HG02571 (cell line): ENCODE data around the gene RABIF.

ENCODE experiments used
- ATAC-seq: cut with Tn5 transposase; IDR thresholded peaks from one replicate; pipeline ENCODE4 v1.9.1; 2021; ENCODE audit warnings: mild to moderate bottlenecking, moderate library complexity; ENCODE audit not compliant: unreplicated experiment

RABIF gene

DNA sequence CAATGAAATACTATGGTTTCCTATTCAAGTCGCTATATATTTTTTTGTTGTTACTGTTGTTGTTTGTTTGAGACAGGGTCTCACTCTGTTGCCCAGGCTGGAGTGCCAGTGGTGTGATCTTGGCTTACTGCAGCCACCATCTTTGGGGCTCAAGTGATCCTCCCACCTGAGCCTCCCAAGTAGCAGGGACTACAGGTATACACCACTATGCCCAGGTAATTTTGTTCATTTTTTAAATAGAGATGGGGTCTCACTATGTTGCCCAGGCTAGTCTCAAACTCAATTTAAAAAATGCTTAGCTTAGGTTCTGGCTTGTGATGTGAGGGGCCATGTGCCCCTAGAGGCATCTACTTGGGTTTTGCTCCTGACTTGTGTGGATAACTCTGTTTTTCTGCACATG is 9.8 kb downstream of the RABIF start:
- ATAC-seq, result no peak

DNA sequence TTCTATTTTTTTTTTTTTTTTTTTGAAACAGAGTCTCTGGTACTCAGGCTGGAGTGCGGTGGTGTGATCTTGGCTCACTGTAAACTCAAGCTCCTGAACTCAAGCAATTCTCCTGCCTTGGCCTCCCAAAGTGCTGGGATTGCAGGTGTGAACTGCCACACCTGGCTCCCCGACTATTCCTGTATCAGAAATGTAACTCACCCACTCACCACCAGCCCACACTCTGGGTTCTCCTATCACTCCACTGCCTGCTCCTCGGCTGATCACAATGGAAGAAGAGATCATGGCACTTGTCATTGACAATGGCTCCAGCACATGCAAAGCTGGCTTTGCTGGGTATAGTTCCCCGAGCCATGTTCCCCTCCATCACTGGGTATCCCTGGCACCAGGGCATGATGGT is 15.9 kb downstream of the RABIF start:
- no peak for ATAC-seq

DNA sequence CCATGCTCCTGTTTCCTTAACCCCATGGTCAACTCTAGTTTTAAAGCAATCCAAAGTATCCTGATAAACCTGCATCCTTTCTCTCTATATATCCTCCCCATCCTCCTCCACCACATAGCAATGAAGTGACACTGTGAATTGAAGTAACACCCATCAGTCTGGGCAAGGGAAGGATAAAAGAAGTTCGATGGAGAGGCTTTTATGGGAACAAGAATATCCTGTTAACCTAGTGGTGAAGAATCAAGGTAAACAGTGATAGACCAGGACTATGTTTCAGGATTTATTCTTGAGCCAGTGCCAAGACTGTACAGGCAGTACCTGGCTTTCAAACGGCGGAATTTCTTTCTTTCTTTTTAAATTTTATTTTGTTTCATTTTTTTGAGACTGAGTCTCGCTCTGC is 17.6 kb downstream of the RABIF start:
- ATAC-seq, result no peak

DNA sequence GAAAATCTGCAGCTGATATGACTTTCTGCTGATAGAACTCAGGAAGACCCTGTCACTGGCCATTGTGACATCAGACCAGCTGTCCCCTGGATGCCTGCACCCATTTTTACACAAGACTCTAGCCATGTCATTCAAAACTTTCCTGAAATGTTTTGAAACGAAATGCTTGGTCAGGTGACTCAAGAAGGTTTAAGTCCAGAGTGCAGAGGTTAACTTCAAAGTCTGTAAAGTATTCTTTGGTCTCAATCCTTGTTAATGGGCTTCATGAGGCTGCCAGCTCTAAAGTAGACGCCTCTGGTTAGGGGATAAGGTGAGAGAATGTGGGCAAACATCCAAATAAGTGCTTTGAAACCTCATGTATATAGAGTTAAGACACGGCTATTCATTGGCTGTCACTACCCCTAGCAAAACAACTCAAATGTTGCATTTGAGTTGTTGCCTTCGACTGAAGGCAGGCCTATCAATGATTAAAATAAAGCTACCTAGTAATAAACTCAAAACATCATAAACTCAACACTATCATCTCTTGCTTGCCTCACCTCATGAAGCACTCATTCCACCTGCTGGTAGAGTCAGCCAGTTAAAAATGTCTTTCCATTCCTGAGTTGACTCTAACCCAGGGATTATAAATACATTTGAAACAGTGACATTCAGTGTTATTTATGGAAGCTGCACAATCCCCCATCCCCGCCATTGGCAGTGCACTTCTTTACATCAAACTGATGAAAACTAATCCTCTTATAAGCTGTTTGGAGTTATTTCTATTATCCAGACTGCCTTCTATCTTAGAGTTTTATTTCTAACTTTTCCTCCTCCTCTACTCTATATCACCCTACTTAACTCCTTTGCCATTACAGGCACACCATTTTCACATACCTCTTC is 26.0 kb downstream of the RABIF start:
- ATAC-seq, result no peak

DNA sequence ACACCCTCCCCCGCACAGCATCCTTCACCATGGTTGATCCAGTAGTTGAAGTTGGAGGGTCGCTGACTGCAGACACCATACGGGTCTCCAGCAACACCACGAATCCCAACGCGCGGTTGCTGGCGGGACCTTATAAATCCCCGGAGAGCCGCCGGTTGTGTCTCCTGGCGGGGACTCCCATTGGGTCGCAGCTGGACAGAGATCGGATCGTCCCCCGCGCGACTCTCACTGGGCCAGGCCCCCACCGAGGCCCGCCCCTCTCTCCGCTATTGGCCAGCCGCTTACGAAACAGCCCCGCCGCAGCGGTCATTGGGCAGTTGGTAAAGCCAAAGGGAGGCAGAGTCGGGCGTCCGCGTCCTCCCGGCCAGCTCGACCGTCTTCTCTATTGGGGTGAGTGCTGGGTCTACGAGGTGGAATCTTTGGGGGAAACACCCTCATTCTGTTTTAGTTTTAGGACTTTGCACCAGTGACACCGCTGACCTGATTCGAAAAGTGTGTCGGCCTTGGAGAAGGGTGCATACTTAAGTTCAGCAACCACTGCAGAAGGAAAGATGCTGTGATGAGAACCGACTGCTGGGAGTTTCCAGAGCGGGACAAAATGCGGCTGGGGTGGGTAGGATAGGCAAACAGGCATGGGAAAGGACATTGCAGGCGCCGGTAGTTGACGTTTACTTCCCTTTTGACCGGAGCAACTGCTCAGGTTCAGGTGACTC is 27.4 kb downstream of the RABIF start:
- ATAC-seq, result peak; percentile 88

DNA sequence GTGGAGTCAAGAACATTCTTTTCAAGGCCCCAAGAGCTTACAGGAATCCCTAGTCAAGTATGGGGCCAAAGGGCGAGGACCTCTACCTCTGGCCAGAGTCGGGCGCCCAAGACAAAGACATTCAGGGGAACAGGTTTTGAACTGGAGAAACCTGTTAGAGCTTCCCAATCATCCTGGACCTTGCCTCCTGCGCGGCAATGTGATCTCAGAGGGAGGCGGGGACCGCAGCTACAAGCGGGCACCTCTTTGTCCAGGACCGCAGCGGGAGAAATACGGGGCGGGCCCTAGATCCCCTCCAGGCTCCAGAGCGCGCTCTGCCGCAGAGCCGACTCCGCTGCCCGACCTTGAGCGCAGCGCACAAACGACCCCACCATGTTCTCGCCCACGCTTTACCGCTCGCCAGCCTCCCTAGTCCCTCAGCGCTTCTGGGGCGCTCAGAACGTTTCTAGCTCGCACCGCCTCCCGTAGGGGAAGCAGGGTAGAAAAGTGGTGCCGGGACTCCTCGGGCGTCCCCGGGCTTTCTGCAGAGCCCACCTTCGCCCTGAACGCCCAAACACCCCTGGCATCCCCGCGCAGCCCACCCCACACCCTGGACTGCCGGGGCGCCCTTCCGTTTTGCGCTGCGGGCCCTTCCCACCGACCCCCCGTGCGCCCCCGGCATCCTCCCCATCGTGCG is 28.1 kb downstream of the RABIF start:
- peak; percentile 45 for ATAC-seq

DNA sequence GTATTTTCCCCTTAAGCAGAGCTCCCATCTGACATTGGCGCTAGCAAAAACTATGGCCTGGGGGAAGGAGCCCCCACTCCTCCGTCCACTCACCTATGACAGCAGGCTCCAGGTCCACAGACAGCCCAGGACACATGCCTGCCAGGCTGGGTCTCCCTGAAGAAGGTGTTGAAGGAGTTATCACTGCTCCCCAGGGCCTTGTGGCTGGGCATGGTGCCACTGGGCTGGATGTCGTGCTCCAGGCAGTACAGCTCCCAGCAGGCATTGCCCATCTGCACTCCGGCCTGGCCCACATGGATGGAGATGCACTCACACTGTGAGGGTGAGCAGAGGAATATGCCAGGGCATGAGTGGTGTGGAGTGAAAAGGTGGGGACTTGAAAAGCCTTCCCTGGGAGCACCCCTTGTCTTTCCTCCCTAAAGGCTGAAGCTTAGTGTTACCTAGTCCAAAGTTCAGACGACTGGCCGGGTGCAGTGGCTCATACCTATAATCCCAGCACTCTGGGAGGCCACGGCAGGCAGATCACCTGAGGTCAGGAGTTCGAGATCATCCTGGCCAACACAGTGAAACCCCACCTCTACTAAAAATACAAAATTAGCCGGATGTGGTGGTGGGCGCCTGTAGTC is 30.0 kb downstream of the RABIF start:
- ATAC-seq, result no peak

DNA sequence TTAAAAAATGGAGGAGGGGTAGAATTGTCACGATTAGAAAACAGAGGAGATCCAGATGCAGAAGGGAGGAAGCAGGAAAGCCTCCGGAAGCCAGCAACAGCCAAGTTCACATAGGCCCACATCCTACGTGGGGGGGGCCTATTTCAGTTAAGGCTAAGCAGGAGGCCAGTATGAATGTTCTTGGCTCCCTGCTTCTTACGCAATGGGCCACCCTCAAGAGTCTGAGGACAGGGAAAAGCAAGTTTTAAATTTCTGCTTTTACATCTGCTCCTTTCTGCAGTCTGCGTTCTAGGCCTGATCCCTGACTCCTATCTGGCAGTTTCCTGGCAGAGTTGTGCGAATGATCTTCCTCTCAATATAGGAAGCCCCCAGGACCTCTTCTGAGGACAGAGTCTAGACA is 30.6 kb downstream of the RABIF start:
- no peak for ATAC-seq

DNA sequence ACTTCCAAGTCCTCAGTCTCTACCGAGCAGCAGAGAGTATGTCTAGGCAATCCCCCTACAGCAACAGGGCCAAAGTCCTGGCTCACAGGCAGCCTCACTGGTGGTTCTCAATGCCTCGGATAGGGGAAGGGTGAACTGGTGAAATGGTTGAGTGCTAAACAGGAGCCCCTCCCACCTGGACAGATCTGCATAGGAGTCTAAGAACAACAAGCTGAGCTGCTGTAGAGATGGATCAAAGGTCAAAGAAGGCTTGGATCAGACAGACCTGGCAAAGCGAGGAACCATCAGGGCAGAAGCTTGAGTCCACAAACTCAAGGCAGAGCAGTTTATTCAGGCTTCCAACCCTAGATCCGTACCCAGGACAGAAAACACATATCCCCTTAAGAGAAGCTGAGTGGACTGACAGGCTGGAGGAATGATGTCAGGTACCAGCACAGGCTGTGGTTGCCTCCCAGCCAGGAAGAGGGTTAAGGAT is 31.8 kb downstream of the RABIF start:
- no peak for ATAC-seq

DNA sequence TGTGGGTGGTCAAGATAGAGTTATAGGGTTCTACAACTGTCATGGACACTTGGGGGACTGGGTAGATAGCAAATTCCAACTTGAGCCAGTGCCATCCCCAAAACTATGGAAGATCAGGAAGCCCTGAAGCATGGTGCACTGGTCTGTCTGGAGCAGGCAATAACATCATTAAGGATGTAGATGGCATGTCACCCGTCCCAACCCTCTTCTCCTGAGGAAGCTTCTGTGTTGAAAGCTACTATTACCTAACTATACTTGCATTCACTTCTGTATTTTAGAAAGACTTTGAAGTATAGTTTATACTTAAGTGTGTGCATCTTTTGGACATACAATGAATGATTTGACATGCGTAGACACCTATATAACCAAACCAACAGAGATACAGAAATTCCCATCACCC is 32.9 kb downstream of the RABIF start:
- no peak for ATAC-seq

DNA sequence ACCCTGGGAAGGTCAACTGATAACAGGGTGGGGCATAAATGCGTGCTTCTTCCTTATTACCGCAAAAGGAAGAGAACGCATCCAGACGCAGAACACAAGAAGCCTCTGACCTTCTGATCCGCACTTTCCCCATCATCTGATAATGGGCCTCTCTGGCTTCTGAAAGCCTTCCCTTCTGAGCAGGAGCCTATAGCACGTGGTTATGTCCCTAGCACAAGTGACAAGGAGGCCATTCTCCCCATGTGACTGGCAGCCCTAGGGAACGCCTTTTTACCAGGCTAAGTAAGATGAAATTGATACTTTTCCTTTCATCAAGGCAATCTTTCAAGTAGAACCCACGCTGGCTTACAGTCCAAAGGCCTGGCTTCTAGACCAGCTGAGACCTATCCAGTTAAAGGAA is 34.2 kb downstream of the RABIF start:
- no peak for ATAC-seq

DNA sequence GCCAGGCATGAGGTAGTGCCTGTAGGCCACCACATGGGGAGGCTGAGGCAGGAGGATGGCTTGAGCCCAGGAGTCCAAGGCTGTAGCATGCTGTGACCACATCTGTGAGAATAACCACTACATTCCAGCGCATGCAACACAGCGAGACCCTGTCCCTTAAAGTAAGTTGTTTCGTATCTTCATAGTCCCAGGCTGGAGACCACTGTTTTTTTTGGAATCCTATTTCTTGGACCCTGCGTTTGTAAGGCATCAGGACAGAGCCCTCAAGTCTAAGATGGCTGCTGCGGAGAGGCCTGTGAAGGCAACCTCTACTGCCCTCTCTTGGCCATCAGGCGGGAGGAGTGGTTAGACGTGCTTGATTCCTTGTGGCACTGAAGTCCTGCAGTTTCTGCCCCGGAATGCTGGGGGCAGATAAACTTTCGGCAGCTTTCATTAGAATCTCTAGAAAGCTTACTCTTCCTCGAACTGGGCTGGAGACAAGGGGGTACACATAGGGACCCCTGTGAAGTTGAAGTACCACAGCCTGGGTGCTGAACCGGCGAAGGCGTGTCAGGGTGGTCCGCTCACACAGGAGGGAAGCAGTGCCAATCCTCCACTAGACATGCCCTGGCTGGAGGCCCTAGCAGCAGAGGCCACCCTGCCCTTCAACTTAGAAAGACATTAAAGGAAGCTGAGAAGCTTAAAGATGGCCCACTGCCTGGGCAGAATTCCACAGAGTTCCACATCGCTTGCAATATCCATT is 36.6 kb downstream of the RABIF start:
- ATAC-seq, result no peak

DNA sequence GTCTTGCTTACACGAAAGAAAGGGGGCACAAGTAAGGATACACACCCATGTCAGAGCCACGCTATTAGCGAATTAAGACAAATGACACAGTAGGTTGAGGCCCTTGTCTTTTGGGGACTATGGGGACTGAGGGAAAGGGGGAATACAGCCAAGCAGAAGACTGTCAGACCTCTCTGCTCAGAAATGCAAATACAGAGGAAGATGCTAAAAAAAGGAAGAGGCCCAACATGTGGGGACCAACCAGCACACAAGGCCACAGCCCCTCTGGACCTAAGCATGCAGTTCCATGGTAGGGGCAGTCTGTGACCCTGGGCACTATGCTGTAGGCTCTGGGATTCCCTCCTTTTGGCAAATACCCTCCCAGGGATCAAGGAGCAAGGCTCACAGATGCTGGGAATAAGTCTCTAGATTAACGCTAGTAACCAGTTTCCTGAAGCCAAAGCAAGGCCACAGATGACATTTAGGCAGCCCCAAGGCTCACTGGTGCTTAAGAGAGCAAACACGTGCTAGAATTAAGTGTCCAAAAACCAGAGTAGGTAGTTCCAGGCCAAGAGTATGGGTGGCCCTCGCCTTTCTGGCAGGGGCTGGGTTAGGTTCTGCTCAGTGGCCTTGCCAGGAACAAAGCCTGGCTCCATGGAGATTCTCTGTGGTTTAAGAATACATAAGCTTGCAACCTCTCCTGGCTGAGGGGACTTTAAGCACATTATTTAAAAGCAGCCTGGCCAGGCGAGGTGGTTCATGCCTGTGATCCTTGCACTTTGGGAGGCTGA is 38.2 kb downstream of the RABIF start:
- no peak for ATAC-seq

DNA sequence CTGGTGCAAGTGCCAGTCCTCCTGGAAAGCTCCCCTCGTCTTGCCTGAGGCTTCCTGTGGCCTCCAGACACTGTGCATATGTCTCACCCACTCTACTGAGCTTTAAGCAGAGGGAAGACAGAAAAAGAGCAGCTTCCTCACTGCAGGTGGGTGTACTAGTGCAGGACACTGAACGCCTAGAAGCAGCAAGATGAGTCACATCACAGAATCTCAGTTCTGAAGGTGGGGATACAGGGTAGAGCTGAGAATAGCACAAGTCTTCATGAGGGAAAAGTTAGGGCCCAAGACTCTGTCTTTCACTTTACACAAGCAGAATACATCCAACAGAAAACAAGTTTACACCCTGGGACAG is 40.8 kb downstream of the RABIF start:
- ATAC-seq, result peak; percentile 79

DNA sequence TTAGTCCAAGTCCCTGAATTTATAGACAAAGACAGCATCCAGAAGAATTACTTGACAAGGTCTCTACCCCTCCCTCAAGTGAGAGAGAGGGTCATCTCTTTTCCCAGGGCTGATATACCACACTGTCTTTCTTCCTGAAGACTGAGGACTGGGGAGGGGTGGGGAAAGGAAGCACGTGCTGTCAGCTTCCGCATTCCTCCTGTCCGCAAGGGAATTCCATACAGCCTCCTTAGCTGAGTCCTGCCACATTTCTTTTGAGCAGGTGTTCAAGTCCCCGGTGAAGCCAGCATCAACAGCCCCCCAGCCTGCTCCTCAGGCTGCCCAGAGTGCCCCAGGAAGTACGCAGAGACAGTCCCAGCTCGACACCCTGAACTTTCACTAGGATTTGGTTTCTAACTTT is 44.0 kb downstream of the RABIF start:
- ATAC-seq, result no peak

DNA sequence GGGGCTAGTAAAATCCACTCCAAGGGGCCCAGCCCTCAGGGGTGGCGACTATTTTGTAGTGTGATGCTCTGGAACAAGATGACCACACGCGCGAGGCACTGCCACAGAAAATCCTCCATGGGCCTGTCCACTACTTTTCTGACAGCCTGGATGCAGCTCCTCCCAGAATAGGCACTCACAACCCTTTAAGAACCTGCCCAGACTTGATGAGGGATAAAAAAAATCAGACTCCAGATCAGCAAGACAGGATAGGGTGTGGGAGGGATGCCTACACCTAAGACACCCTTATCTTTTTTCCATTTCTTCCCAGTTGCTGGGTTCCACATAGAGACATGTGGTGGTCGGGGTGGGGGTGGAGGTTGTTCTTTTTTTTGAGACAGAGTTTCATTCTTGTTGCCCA is 44.7 kb downstream of the RABIF start:
- no peak for ATAC-seq

DNA sequence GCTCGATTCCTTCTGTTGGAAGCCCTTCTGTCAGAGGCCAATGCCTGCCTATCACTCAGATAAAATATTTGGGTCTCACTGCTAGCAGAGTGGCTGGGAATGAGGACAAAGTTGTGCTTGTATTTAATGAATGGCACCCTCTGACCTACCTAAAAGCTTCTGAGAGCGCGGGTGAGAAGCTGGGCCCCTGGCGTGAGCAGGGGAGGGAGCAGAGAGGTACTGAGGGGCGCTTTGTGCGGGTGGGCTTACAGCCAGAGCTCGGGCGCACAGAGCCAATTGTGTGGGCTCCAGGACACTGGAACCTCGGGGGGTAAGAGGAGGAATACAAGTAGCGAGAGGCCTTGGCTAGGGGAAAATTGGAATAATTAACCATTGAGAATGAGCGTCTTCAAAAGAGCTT is 45.9 kb downstream of the RABIF start:
- ATAC-seq, result no peak

DNA sequence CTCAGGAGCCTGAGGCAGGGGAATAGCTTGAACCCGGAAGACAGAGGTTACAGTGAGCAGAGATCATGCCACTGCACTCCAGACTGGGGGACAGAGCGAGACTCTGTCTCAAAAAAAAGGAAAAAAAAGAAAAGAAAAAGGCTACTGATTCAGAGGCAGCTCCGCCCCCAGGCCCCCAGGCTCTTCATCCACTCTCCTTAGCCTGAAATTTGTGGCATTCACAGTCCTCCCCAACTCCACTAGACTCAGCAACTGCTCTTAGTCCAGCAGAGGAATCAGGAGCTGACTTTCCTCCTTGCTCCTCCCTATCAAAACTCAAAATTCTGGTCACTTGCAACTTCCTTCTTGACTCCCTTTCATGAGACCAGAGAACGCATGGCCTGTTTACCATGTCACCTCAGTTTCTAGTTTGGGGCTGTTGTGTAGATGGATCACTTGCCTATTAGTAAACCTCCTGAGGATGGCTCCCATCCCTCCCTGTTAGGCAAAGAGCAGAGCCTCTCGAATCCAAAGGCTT is 51.1 kb downstream of the RABIF start:
- no peak for ATAC-seq

DNA sequence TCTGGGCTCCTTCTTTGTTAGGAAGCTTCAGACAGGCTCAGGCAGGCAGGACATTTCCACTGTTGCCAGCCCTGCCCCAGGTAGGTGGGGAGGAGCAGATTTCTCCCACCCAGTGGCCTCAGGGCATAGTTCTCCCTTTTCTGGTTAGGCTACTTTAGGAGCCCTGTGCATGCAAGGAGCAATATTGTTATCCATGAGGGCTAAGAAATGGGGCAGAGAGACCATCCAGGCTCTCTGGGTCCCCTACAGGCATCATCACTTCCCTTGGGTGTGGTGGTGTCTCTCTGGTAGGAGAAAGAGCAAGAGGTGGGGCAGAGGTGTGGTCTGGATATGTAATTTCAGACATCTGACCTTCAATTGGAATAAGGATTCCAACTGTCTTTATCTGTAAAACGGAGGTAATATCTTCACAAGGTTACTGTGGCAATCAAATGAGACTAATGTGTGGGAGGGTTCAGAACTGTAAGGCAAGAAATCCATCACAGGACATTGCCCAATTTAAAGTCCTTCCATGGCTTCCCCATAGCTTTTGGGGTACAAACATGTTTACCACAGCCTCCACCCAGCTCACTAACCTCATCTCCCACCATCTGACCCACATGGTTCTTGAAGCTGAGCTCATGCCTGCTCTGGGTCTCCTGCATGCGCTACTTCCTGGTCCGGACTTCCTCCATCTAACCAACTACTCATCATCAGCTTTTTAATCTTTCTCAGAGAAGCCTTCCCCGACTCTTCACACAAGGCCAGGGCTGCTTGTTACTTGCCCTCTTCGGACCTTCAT is 52.1 kb downstream of the RABIF start:
- no peak for ATAC-seq
